CD4-positive, alpha-beta memory T cell (primary cell): Measurements from ENCODE around the gene PTPRD. TPM values are rescaled to one million over a fixed set of nuclear protein-coding genes. Genes with fewer than 3 reads are reported as not detected.

Experiments
- CTCF ChIA-PET: fragments of 350-600 bp; sonication (Branson Sonifier 250); formaldehyde crosslinking; loops from one replicate; lab custom pipeline; 2021; ENCODE audit warnings: inconsistent platforms; ENCODE audit not compliant: partially characterized antibody; lab: Charles Lee
- POLR2A ChIA-PET: fragments of 350-600 bp; sonication (Branson Sonifier 250); formaldehyde crosslinking; loops from one replicate; lab custom pipeline; 2021; ENCODE audit not compliant: partially characterized antibody; lab: Charles Lee
- DNase-seq, 5 donors: peaks; one replicate each; pipeline versions ENCODE4 v3.0.0 to v3.0.0-alpha.2; 2020 to 2022; ENCODE audit warnings: mixed read lengths in 1 of 5
- H3K27ac ChIP-seq: one replicate; pipeline ENCODE4 v1.7.0; 2013; ENCODE audit warnings: low read depth, low read length
- H3K27me3 ChIP-seq: 2 replicates; pipeline ENCODE4 v1.7.0; 2013; ENCODE audit warnings: mild to moderate bottlenecking, low read length, moderate library complexity; ENCODE audit not compliant: insufficient read depth
- H3K36me3 ChIP-seq: 2 replicates; pipeline ENCODE4 v1.7.0; 2013; ENCODE audit warnings: mild to moderate bottlenecking, low read length, moderate library complexity; ENCODE audit not compliant: insufficient read depth
- H3K4me1 ChIP-seq: 2 replicates; pipeline ENCODE4 v1.7.0; 2013; ENCODE audit warnings: mild to moderate bottlenecking, low read length, moderate library complexity; ENCODE audit not compliant: insufficient read depth
- H3K4me3 ChIP-seq, 2 donors: one replicate each; pipeline ENCODE4 v1.7.0; 2013; ENCODE audit warnings: low read length in 2 of 2, mild to moderate bottlenecking in 1 of 2
- H3K9me3 ChIP-seq, 2 donors: one replicate each; pipeline ENCODE4 v1.7.0; 2013; ENCODE audit warnings: low read length in 2 of 2, control low read depth in 1 of 2; ENCODE audit not compliant: control insufficient read depth in 1 of 2
- H3K27ac Mint-ChIP-seq, 7 donors: one replicate each; pipeline ENCODE4 v1.8.0; 2020 to 2021; ENCODE audit warnings: mixed read lengths in 7 of 7, mild to moderate bottlenecking in 6 of 7, inconsistent platforms in 3 of 7, moderate library complexity in 3 of 7
- H3K27me3 Mint-ChIP-seq, 2 donors: one replicate each; pipeline ENCODE4 v1.8.0; 2020 to 2021; ENCODE audit warnings: mixed read lengths in 2 of 2
- H3K36me3 Mint-ChIP-seq, 2 donors: one replicate each; pipeline ENCODE4 v1.8.0; 2020 to 2021; ENCODE audit warnings: mixed read lengths in 2 of 2, inconsistent platforms in 1 of 2, mild to moderate bottlenecking in 1 of 2
- H3K4me1 Mint-ChIP-seq, 4 donors: one replicate each; pipeline ENCODE4 v1.8.0; 2020 to 2021; ENCODE audit warnings: mixed read lengths in 4 of 4, mild to moderate bottlenecking in 1 of 4
- H3K4me3 Mint-ChIP-seq, 8 donors: one replicate each; pipeline ENCODE4 v1.8.0; 2020 to 2021; ENCODE audit warnings: mixed read lengths in 8 of 8, mild to moderate bottlenecking in 7 of 8, moderate library complexity in 6 of 8, inconsistent platforms in 3 of 8
- H3K9me3 Mint-ChIP-seq, 8 donors: one replicate each; pipeline ENCODE4 v1.8.0; 2020 to 2021; ENCODE audit warnings: mixed read lengths in 8 of 8, mild to moderate bottlenecking in 5 of 8, inconsistent platforms in 3 of 8, moderate library complexity in 1 of 8
- intact Hi-C: fragments of 100-400 bp; cut with micrococcal nuclease; formaldehyde crosslinking; loops from one replicate; pipeline ENCODE4 v1.15.1; 2023
- polyA plus RNA-seq, 2 donors: library from polyadenylated mRNA; unstranded; fragments of 300-500 nt; fragmentation: Illumina TruSeq; gene quantifications; one replicate each; pipeline ENCODE4 v1.2.3, GENCODE V29; 2021
- total RNA-seq, 2 experiments: library from RNA; stranded (reverse); gene quantifications; one replicate each; pipeline ENCODE4 v1.2.3, GENCODE V29; 2021

The PTPRD gene
- total and polyA plus RNA-seq, 4 experiments from 2014 or later = not detected

DNA sequence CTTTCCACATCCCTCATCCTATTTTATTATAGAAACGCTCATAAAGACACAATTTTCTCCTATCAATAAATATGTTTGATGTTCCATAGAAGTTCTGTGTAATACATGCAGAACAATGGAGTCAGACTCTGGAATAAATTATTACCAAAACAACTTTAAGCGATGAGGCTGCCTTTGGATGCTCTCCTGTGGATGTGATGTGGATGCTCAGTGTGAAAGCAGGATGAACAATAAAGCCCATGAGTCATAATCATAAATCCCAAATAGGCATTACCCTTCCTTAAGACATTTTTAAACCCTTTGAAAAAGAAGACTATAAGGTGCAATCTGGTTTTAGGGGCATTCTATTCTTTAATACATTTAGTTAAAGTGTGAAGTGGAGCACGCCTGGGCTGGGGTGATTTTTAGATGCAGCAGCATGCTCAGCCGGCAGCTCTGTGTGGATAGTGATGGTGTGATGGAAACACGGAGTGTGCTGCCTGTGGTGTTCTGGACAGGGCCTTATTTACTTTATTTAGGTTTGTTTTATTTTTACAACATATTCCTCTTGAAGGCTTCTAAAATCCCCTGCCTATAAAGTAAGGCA is 991.4 kb downstream of the PTPRD start:
- Histone ChIP-seq H3K36me3 (no peaks in the 10 kb centered on the region), H3K4me1 (no peaks in the 10 kb centered on the region), H3K27me3 (no peaks in the 10 kb centered on the region), H3K4me3 (no peak overlapping the region), H3K27ac (no peak overlapping the region), H3K9me3 (no peaks in the 10 kb centered on the region)
- H3K4me3 Mint-ChIP-seq = no peak overlapping the region
- no peak for DNase-seq
- POLR2A ChIA-PET = no interaction called here
- no peaks in the 10 kb centered on the region for H3K36me3 Mint-ChIP-seq
- CTCF ChIA-PET = no interaction called here
- H3K9me3 Mint-ChIP-seq = peaks cover 0 to 8% (median 3%) of the 10 kb centered on the region in 8 donors
- no peaks in the 10 kb centered on the region for H3K27me3 Mint-ChIP-seq
- H3K4me1 Mint-ChIP-seq = no peaks in the 10 kb centered on the region
- intact Hi-C loops = no loop called here
- no peak overlapping the region for H3K27ac Mint-ChIP-seq

DNA sequence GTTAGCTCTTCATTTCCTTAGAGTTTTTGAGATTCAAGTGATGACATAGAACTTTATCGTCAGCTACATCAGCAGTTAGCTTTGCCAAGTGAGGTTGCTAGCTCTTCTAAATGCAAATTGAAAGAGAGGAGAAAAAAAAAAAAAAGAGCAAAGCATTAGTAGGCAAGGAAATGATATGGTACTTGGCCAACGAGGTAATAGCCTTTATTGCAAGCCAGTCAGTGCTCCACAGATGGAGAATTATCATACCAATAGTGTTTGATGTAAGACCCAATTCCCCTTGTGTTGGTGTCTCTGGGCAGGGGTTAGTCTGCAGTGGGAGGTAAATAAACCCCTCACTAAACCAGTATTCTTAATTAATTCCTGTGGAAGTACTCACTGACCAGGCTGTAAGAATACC is 992.1 kb downstream of the PTPRD start:
- no peaks in the 10 kb centered on the region for H3K4me1 Mint-ChIP-seq
- no peaks in the 10 kb centered on the region for H3K36me3 ChIP-seq
- no peak overlapping the region for H3K27ac ChIP-seq
- no peaks in the 10 kb centered on the region for H3K4me1 ChIP-seq
- POLR2A ChIA-PET = no interaction called here
- H3K27me3 ChIP-seq = no peaks in the 10 kb centered on the region
- H3K4me3 Mint-ChIP-seq = no peak overlapping the region
- no peaks in the 10 kb centered on the region for H3K27me3 Mint-ChIP-seq
- intact Hi-C loops = no loop called here
- no peak for DNase-seq
- peaks cover 0 to 6% (median 3%) of the 10 kb centered on the region in 8 donors for H3K9me3 Mint-ChIP-seq
- CTCF ChIA-PET = no interaction called here
- no peak overlapping the region for H3K27ac Mint-ChIP-seq
- no peaks in the 10 kb centered on the region for H3K36me3 Mint-ChIP-seq
- H3K4me3 ChIP-seq = no peak overlapping the region
- H3K9me3 ChIP-seq = no peaks in the 10 kb centered on the region

- Mint-ChIP-seq H3K9me3 (peaks cover 0 to 8% (median under 1%) of the 10 kb centered on the region in 8 donors), H3K4me1 (no peaks in the 10 kb centered on the region), H3K4me3 (no peak overlapping the region), H3K27ac (no peak overlapping the region), H3K27me3 (no peaks in the 10 kb centered on the region), H3K36me3 (no peaks in the 10 kb centered on the region)
- Histone ChIP-seq H3K4me3 (no peak overlapping the region), H3K4me1 (no peaks in the 10 kb centered on the region), H3K27me3 (no peaks in the 10 kb centered on the region), H3K36me3 (no peaks in the 10 kb centered on the region), H3K27ac (no peak overlapping the region), H3K9me3 (no peaks in the 10 kb centered on the region)
- intact Hi-C loops = no loop called here
- no peak for DNase-seq
- ChIA-PET POLR2A (no interaction called here), CTCF (no interaction called here)
Observed at GRCh38 chr9:9615086-9615485, 997.7 kb downstream of the PTPRD start.

GRCh38 chr9:9614607-9615006 is 998.2 kb downstream of the PTPRD start:
- ChIA-PET POLR2A (no interaction called here), CTCF (no interaction called here)
- Histone ChIP-seq H3K36me3 (no peaks in the 10 kb centered on the region), H3K27me3 (no peaks in the 10 kb centered on the region), H3K4me1 (no peaks in the 10 kb centered on the region), H3K4me3 (no peak overlapping the region), H3K9me3 (no peaks in the 10 kb centered on the region), H3K27ac (no peak overlapping the region)
- Mint-ChIP-seq H3K27ac (no peak overlapping the region), H3K27me3 (no peaks in the 10 kb centered on the region), H3K36me3 (no peaks in the 10 kb centered on the region), H3K9me3 (peaks cover 0 to 8% (median under 1%) of the 10 kb centered on the region in 8 donors), H3K4me3 (no peak overlapping the region), H3K4me1 (no peaks in the 10 kb centered on the region)
- no peak for DNase-seq
- intact Hi-C loops = no loop called here

DNA sequence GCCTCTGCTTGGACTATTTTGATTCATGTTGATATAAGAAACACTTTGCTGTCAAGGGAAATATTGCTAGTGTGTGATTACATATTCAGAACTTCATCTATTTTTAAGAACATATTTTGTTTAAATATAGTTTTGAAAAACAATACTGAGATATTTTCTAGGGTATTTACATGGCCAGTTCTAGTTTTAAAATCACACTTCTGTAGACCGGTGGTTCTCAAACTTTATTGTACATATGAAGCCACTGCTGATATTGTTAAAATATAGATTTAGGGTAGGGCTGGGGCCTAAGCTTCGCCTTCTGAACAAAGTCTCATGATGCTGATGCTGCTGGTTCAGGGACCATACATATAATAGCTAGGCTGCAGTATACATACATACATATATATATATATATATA is 1000.0 kb downstream of the PTPRD start:
- intact Hi-C loops = no loop called here
- Histone ChIP-seq H3K27me3 (no peaks in the 10 kb centered on the region), H3K36me3 (no peaks in the 10 kb centered on the region), H3K4me1 (no peaks in the 10 kb centered on the region), H3K27ac (no peak overlapping the region), H3K9me3 (no peaks in the 10 kb centered on the region), H3K4me3 (no peak overlapping the region)
- Mint-ChIP-seq H3K27me3 (no peaks in the 10 kb centered on the region), H3K4me1 (no peaks in the 10 kb centered on the region), H3K4me3 (no peak overlapping the region), H3K27ac (no peak overlapping the region), H3K9me3 (peaks cover 0 to 8% (median under 1%) of the 10 kb centered on the region in 8 donors), H3K36me3 (no peaks in the 10 kb centered on the region)
- no peak for DNase-seq
- CTCF ChIA-PET = no interaction called here
- POLR2A ChIA-PET = no interaction called here

DNA sequence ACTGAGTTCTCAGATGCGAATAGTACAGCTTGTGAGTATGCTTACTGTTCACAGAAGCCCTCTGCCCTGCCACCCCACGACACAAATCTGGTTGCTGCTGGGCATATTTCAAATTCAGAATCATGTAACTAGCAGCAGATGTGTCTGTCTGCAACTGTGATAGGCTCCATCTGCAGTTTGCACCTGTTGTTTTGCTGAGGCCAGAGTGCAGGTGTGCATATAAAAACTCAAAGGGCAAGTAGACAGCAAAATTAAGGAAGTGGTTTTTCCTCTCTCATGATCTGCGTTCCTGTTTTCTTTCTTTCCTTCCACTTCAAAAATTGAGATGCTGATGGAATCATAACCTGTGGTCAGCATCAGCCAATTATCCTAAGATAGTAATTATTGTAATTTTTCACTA is 1000.5 kb downstream of the PTPRD start:
- Histone ChIP-seq H3K9me3 (no peaks in the 10 kb centered on the region), H3K27ac (no peak overlapping the region), H3K4me3 (no peak overlapping the region), H3K36me3 (no peaks in the 10 kb centered on the region), H3K4me1 (no peaks in the 10 kb centered on the region), H3K27me3 (no peaks in the 10 kb centered on the region)
- Mint-ChIP-seq H3K27me3 (no peaks in the 10 kb centered on the region), H3K27ac (no peak overlapping the region), H3K9me3 (peaks cover 0 to 6% (median under 1%) of the 10 kb centered on the region in 8 donors), H3K36me3 (no peaks in the 10 kb centered on the region), H3K4me3 (no peak overlapping the region), H3K4me1 (no peaks in the 10 kb centered on the region)
- DNase-seq = no peak
- CTCF ChIA-PET = no interaction called here
- POLR2A ChIA-PET = no interaction called here
- intact Hi-C loops = no loop called here

GRCh38 chr9:9605681-9606080 is 1007.1 kb downstream of the PTPRD start:
- Histone ChIP-seq H3K4me1 (no peaks in the 10 kb centered on the region), H3K36me3 (no peaks in the 10 kb centered on the region), H3K27ac (no peak overlapping the region), H3K27me3 (no peaks in the 10 kb centered on the region), H3K9me3 (no peaks in the 10 kb centered on the region), H3K4me3 (no peak overlapping the region)
- Mint-ChIP-seq H3K4me1 (no peaks in the 10 kb centered on the region), H3K9me3 (peaks cover 0 to 5% (median 0%) of the 10 kb centered on the region in 8 donors), H3K27ac (no peak overlapping the region), H3K27me3 (no peaks in the 10 kb centered on the region), H3K36me3 (no peaks in the 10 kb centered on the region), H3K4me3 (no peak overlapping the region)
- no peak for DNase-seq
- intact Hi-C loops = no loop called here
- CTCF ChIA-PET = no interaction called here
- POLR2A ChIA-PET = no interaction called here

- Histone ChIP-seq H3K4me3 (no peak overlapping the region), H3K36me3 (no peaks in the 10 kb centered on the region), H3K4me1 (no peaks in the 10 kb centered on the region), H3K9me3 (no peaks in the 10 kb centered on the region), H3K27me3 (no peaks in the 10 kb centered on the region), H3K27ac (no peak overlapping the region)
- H3K4me3 Mint-ChIP-seq = no peak overlapping the region
- H3K36me3 Mint-ChIP-seq = no peaks in the 10 kb centered on the region
- intact Hi-C loops = no loop called here
- ChIA-PET POLR2A (no interaction called here), CTCF (no interaction called here)
- H3K27ac Mint-ChIP-seq = no peak overlapping the region
- peaks cover 0 to 5% (median 0%) of the 10 kb centered on the region in 8 donors for H3K9me3 Mint-ChIP-seq
- no peak for DNase-seq
- no peaks in the 10 kb centered on the region for H3K27me3 Mint-ChIP-seq
- no peaks in the 10 kb centered on the region for H3K4me1 Mint-ChIP-seq
Observed at GRCh38 chr9:9603345-9603744, 1009.5 kb downstream of the PTPRD start.
